ENCODE results near the gene VEGFA.

GRCh38 chr6:43748765-43749164 is 21.2 kb upstream of the VEGFA start:
- TF ChIP-seq CTCF (conservative IDR thresholded peaks at IDR 0.05) (no peak), ZFX (IDR thresholded peaks at IDR 0.05) (no peak)
